ENCODE results near the gene GASK1B.

DNA sequence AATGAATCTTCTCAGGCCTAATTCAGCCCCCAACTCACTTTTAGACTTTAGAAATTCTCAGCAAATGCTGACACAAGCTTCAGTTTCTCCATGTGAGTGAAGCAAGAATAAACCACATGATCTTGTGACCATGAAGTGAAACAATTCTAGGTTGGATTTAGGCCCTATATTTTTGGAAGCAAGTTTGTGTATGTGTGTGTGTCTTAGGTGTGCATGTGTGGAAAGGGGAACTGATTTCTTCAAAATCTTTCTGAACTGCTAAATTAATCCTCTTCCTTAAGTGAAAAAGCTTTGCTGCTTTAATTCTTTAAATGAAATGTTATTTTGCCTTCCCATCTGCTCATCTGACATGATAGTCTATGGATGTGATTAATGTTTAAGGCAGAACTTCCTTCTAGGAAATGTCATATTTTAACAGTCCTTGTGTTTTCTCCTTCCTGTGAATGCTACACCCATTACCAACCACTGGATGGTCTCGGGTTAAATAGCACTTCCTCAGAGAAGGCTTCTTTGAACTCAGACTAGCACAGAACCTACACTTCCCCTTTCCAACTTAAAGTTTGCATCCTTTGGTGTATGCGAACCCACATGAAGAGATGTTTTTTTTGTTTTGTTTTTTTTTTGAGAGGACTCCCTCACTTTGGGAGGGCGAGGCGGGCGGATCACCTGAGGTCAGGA is 36.3 kb upstream of the GASK1B start:
- TF ChIP-seq, protein P1, sequence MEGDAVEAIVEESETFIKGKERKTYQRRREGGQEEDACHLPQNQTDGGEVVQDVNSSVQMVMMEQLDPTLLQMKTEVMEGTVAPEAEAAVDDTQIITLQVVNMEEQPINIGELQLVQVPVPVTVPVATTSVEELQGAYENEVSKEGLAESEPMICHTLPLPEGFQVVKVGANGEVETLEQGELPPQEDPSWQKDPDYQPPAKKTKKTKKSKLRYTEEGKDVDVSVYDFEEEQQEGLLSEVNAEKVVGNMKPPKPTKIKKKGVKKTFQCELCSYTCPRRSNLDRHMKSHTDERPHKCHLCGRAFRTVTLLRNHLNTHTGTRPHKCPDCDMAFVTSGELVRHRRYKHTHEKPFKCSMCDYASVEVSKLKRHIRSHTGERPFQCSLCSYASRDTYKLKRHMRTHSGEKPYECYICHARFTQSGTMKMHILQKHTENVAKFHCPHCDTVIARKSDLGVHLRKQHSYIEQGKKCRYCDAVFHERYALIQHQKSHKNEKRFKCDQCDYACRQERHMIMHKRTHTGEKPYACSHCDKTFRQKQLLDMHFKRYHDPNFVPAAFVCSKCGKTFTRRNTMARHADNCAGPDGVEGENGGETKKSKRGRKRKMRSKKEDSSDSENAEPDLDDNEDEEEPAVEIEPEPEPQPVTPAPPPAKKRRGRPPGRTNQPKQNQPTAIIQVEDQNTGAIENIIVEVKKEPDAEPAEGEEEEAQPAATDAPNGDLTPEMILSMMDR (IDR thresholded peaks at IDR 0.05 in 4 of 5, conservative IDR thresholded peaks at IDR 0.05 in 1 of 5), result no peak
- no peak for TF ChIP-seq POLR2A (IDR thresholded peaks at IDR 0.05)

Data from gastrocnemius medialis (tissue), 4 donors.